Fibroblast of skin of scalp (primary cell): Measurements from ENCODE around the gene OSBP2. TPM values are rescaled to one million over a fixed set of nuclear protein-coding genes. Genes with fewer than 3 reads are reported as not detected.
"Not testable (repeated sequence)": the region's sequence is repeated elsewhere in the genome, so short reads cannot be mapped to it uniquely, and the experiment has no call there.

Experiments used
- DNase-seq: peaks from one replicate; pipeline ENCODE4 v3.0.0-alpha.2; 2013
- polyA plus RNA-seq, 2 experiments: library from polyadenylated mRNA; unstranded; fragments of 120-200 nt; gene quantifications; one replicate each; pipeline ENCODE4 v1.2.1, GENCODE V29; 2013; ENCODE audit not compliant: insufficient read length in 2 of 2

OSBP2 gene, protein sequence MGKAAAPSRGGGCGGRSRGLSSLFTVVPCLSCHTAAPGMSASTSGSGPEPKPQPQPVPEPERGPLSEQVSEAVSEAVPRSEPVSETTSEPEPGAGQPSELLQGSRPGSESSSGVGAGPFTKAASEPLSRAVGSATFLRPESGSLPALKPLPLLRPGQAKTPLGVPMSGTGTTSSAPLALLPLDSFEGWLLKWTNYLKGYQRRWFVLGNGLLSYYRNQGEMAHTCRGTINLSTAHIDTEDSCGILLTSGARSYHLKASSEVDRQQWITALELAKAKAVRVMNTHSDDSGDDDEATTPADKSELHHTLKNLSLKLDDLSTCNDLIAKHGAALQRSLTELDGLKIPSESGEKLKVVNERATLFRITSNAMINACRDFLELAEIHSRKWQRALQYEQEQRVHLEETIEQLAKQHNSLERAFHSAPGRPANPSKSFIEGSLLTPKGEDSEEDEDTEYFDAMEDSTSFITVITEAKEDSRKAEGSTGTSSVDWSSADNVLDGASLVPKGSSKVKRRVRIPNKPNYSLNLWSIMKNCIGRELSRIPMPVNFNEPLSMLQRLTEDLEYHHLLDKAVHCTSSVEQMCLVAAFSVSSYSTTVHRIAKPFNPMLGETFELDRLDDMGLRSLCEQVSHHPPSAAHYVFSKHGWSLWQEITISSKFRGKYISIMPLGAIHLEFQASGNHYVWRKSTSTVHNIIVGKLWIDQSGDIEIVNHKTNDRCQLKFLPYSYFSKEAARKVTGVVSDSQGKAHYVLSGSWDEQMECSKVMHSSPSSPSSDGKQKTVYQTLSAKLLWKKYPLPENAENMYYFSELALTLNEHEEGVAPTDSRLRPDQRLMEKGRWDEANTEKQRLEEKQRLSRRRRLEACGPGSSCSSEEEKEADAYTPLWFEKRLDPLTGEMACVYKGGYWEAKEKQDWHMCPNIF
- 1.2 TPM for polyA plus RNA-seq (2013, experiment 1 of 2; ENCODE audit: insufficient read length)
- 1.1 TPM for polyA plus RNA-seq (2013, experiment 2 of 2; ENCODE audit: insufficient read length)

DNA sequence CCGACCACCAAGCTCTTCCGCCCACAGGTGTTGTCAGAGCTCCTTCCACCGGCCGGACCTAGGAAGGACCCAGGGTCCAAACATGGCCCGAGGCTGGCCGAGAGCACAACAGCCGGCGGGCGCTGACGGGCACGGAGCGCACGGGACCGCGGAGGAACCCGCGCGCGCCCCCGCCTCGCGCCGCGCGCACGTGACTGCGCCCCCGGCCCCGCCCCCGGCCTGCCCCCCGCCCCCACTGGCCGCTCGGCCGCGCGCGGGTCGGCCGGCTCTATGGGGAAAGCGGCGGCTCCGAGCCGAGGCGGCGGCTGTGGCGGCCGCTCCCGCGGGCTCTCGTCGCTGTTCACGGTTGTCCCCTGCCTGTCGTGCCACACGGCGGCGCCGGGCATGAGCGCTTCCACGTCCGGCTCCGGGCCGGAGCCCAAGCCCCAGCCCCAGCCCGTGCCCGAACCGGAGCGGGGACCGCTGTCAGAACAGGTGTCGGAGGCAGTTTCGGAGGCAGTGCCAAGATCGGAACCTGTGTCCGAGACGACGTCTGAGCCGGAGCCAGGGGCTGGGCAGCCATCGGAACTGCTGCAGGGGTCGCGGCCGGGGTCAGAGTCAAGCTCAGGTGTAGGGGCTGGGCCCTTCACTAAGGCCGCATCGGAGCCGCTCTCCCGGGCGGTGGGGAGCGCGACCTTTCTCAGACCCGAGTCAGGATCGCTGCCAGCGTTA lies at the start of gene OSBP2:
Gene OSBP2 (plus strand): TSS at position 235 of the 711 bp plus-strand sequence. CDS start 36 bp downstream, at position 271.
- DNase-seq: peak; percentile 22

DNA sequence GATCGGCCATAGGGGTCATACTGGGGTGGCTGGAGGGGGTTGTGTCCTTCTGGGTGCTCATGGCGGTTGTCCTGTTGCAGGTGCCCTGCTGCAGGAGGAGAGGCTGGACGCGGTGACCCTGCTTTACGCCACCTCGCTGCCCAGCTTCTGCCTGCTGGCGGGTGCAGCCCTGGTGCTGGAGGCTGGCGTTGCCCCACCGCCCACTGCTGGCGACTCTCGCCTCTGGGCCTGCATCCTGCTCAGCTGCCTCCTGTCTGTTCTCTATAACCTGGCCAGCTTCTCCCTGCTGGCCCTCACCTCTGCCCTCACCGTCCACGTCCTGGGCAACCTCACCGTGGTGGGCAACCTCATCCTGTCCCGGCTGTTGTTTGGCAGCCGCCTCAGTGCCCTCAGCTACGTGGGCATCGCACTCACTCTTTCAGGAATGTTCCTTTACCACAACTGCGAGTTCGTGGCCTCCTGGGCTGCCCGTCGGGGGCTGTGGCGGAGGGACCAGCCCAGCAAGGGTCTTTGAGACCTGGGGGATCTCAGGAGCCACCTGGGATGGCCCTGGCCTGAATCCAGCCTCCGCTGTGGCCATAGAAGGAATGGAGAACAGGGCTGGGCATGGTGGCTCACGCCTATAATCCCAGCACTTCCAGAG lies 48.0 kb upstream of the OSBP2 start:
- DNase-seq: no peak

DNA sequence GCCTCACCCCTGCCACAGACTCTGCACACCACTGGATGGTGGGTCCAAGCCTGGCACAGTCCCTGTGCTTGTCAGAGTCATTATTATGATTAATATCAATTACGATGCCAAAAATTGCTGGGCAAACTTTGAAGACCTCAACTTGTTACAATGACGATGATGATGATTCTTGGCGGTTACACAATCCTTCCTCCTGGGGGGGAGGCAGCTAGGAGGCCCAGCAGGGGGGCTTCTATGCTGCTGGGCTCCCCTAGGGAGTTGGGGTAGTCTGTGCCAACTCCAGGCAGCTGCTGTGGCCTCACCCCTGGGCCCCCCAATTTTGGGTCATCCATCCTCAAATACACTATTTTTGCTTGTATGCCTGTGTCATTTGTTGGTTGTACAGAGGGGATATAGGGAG lies 47.1 kb upstream of the OSBP2 start:
- DNase-seq: no peak

DNA sequence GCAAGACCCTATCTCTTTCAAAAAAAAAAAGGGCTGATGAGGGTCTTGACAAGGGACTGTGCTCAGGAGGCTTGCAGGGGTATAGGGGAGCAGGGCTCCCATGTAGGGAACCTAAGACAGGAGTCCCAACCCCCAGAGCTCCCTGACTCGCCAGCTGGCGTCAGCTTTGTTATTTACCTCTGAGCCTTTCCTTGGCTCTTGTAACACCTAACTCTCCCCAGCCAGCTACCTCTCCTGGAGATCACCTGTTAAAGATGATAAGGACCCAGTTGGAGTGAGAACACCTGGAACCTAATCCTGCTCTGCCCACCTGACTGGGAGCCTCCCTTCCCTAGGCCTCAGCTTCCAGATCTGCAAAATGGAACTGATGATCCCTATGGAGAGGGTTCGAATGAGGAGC lies 45.8 kb upstream of the OSBP2 start:
- DNase-seq: no peak

DNA sequence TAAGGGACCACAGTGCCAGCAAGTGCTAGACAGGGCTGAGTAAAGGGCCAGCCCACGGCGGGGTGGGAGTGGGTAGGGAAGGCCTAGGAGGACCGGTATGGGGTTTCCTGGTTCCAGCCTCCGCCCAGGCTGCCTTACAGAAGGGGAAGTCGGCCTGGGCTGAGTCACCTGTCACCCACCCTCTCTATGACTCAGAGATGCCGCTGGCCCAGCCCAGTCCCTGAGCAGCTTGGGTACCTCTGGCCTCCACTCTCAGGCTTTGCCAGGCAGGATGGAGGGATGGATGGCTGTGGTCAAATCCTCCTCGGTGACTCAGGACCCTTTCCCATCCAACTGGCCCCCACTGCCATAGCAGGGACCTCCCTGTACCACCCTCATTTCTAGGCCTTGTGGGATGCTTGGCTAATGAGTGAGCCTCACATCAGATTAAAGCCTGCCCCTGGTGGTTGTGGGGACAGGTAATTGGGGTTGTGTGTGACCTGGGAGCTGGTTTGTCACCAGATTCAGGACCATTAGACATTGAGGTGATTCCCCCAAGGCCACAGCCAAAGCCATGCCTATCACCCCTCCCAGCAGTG lies 45.2 kb upstream of the OSBP2 start:
- peak; percentile 63 for DNase-seq

DNA sequence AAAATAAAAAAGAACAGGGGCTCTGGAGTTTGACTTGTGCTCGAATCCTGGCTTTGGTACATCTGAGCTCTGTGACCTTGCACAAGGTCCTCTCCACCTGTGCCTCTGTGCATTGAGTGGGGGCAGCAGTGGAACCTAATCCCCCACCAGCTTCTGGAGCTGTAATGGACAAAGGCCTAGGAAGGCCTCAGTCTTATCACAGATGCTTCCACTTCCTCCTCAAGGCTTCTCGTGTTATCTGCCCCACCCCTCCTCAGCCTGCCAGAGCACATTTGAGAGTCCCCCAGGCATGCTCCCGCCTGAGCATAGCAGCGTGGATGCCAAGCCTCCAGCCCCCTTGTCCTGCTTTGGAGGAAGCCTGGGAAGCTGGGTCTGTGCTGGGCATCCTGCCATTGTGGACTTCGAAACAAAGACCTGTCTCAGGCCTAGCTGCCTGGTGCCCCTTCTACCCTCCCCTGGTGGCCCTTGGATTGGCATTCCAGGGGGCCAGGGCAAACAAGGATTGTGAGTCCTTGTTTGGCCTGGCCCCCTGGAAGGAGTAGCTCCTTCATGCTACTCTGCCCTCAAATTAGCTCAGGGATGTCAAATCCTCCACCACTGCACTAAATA lies 44.1 kb upstream of the OSBP2 start:
- no peak for DNase-seq

DNA sequence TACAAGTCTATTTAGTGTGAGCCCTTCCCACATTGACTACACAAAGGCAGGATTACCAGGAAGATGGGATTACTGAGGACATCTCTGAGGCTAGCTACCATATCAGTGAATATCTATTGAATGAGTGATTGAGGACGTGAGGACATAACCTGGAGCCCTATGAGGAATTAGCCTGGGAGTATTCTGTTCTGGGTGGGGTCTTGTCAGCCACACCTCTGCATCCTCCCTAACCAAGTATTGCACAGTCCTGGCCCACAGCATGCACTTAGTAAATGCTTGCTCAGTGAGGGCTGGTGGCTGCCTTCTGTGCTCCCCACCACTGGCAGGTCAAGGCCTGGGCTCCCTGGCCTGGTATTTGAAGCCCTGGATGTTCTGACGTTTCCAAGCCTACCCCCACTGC lies 41.8 kb upstream of the OSBP2 start:
- DNase-seq: no peak

DNA sequence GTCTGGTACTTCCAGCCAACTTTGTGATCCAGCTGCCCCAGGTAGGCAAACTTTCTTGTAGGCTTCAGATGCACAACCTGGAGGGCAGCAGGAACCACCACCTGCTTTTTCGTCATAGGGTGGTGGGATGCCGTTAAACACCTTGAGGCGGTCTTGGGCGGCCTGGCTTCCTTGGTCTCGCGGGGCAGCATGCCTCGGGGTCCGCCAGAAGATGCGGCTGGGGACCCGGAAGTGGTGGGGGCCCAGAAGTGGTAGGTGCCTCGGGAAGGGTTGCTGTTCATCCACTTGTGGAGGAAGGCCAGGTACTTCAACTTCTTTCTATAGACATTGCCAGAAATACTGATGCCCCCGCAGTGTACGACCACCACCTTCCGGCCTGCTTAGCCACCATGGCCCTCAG lies 40.3 kb upstream of the OSBP2 start:
- DNase-seq: no peak

DNA sequence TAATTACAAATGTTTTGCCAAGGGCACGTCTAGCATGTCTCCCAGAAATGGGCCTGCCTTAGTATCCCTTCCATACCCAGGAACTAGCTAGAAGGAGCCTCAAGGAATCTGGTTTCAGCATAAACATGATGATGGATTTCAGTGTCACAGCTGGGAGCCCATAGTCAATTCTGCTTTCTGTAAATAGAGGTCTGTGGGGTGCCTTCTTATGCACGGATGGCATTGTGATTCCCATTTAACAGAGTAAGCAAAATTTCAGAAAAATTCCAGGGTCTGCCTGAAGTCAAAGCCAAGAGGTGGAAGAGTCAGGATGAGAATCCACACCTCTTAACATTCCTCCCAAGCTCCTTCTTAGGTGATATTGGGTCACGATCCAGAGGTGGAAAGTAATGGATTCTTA lies 39.1 kb upstream of the OSBP2 start:
- no peak for DNase-seq

DNA sequence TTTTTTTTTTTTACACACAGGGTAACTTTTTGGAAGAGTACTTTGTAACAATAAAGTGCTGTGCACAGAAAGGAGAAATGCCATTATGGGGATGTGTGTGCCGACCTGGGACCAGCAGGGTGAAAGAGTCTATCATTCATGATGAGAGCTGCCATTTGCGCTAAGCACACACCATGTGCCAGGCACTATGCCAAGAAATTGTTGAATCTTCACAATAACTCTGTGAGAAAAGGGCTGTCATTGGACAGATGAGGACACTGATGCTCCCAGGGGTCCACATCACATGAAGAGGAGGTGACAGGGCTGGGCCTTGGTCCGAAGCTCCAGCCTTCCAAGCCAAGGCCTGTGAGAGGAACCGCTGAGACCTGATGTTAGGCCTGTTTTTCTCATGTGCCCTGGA lies 32.6 kb upstream of the OSBP2 start:
- DNase-seq: no peak

DNA sequence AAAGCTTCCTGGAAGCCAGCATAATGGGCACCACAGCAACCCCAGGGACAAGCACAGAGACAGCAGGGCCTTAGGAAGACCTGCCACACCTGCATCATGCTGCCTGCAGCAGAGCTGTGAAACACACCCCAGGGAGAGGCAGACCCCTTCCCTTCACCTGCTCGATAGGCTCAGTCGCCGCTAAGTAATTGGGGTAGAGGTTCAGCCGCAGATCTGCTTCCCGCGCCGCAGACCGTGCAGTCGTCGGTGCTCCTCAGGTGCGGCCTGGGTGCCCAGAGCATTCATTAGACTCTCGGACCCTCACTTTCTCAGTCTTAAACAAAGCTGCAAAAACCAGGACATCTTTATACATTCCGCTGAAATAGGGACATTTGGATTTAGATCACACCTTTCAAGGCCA lies 29.9 kb upstream of the OSBP2 start:
- no peak for DNase-seq

DNA sequence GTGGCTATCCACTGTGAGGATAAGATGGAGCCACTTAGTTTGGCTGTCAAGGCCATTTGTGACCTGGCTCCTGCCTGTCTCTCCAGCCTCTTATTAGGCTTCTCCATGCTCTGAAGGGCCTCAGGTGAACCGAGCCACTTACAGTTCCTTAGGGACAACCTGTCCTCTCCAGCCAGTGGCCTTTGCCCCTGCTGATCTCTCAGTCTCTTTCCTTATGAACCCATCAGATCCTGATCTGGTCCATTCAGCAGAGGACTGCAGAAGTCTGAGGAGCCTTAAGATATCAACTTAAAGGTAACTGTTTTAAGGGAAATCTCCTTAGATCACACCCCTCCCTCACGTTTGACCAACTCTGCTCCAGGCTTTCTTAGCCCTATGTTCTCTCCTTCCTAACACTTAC lies 29.4 kb upstream of the OSBP2 start:
- DNase-seq: no peak

DNA sequence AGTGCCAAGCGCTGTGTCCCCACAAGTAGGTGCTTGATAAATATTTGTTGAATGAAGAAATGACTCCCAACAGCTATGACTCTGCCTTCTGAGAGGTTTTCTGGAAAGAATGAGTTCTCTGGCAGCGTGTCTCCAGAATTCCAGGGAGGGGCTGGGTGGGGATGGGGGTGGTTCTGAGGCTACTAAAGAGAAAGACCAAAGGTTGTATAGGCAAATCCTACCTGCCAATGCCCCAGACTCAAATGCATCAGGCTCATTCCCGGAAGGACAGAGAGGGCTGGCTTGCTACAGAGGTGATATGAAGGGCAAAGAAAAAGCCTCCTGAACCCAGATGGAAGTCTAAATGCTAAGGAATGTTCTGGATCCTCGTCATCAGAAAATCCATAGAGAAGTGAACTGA lies 28.9 kb upstream of the OSBP2 start:
- no peak for DNase-seq

DNA sequence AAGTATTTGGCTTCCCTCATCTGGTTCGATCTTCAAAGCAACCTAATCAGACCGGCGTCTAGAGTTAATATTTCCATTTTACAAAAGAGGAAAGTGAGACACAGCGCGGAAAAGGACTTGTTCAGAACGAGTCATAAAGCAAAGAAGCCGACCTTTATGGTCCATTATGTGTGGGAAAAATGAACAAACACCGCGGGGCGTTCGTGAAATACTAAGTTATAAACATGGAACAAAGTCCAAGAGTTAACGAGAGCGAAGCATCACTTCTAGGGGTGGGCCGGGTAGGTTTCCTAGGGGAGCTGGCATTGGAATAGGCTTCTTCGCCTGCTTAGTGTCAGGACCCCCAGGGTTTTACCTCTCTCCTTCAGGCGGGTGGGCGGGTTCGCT lies 27.6 kb upstream of the OSBP2 start:
- no peak for DNase-seq

DNA sequence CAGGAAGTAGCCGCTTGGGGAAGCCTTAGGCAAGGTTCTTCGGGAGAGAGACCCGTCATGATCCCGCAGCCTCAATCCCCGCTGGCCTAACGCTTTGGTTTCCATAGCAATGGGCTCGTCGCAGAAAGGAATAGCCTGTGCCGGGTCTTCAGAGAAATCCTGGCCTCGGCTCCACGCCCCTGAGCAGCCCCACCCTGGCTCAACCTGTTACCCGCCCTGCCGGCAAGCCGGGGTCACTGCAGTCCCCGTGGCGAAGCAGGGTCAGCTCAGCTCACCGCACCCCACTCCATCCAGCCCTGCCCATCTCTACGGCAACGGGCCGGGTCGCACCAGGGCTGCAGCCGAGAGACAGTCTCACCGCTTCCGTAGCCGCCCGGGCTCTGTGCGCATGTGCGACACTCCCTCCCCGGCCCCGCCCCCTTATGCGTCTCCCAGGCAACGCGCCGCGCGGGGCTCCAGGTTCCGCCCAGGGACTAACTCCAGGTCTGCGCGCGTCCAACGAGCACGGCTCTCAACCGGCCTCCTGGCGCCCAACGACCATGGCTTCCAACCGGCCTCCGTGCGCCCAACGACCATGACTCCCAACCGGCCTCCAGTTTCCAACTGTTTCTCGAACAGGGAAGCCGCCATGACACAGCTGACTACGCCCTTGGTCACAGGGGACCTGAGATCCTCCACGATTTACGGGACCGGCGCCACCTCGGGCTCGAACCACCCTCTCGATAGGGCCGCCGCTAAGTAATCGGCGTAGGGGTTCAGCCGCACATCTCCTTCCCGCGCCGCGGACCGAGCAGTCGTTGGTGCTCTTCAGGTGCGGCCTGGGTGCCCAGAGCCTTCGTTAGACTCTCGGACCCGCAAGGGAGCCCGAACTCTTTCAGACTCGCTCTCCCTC lies 26.9 kb upstream of the OSBP2 start, which contains the start of gene DUSP18:
Gene DUSP18 (minus strand): TSS at position 382 of the 892 bp plus-strand sequence. CDS start 3,872 bp downstream, outside the sequence.
- peak; percentile 88 for DNase-seq

DNA sequence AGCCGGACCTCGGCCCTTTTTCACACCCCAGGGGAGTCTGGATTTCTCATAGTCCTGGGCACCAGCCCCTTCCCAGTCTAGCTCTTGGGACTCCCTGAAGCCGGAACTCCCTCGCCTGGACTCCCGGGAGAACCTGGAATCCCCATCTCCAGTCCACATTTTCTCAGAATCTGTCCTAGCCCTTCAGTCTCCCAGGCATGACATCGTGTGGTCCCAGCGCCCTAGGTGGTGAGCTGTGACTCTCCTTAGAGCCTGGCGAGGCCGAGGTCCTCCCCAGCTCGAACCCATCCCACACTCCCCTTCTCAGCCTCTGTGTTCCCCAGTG lies 26.3 kb upstream of the OSBP2 start:
- no peak for DNase-seq

DNA sequence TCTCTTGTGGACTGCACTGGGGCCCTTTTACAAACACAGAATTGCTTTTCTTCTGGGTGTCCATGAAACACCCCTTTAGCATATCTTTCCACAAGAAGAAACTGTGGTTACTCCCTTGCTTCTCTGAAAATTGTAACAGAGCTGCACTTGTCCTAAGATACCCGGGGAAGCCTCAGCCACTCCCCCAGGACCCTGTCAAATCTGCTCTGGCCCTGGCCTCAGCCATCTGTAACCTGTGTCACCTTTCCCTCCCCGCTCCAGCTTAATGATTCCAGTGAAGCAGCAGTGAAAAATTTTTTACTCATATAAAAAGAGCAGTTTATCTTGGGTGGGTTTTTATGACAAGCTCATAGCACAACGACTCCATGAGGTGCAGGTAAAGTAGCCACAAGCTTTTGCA lies 23.6 kb upstream of the OSBP2 start:
- no peak for DNase-seq

DNA sequence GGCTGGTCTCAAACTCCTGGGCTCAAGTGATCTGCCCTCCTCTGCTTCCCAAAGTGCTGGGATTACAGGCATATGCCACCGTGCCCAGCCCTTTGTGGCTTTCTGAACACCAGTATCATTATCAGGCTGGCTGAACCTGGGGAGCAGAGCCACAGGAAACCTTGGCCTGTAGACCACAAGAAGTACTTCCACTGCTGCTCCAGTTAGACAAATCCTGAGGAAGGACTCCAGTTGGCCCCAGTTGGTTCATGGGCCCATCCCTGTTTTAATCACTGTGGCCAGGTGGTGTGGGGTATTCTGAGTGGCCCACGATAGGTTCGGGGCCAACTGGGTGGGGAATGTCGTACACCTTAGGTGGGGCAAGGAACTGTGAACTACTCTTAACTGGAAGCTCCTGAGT lies 21.5 kb upstream of the OSBP2 start:
- no peak for DNase-seq

DNA sequence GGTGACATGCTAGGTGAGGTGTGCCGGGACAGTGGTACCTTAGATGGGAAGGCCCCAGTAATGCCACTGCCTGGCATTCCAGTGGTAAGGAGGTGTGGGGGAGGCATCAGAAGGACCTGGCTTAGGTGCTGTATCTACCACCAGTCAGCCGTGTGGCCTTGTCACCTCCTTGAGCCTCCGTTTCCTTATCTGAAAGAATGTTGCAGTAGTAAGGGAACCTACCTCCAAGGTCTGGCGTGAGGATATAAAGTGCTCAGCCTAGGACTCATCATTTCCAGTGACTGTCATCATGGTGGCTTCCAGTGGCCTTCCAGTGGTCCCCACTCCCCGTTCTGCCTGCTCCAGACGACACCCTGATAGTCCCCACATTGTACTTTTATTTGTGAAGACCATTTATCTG lies 20.2 kb upstream of the OSBP2 start:
- DNase-seq: no peak

DNA sequence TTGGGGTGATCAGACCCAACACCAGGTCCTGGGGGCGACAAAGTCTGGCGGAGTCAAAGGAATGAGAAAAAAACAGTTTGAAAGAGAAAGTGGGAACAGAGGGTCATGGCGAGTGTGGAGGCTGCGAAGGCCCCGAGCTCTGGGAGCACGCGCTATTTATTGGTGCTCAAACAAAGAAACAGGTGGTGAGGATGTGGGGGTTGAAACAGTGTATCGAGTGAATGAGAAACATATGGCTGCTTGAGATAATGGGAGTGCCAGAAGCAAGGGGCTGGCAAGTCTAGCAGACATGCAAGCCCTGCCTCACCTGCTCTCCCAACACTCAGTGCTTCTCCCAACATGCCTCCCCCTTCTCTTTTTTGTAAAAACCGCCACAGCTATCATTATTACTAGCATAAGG lies 19.2 kb upstream of the OSBP2 start:
- no peak for DNase-seq

DNA sequence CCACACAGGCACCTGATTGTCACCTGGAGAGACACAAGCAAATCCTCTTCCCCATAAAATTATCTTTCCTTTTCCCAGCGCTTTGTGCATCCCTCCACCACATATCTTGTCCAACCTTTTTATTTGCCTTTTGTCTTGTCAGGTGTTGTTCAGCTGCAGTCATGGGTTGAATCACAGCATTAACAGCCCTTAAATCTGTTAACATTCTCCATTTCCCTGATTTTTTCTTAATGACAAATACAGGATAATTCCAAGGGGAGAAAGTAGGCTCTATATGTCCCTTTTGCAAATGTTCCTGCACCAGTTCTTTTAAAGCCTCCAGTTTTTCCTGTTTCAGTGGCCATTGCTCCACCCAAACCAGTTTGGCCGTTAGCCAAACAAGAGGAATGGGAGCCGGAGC lies 18.1 kb upstream of the OSBP2 start:
- DNase-seq: not testable (repeated sequence)
